Measurements from ENCODE around the gene FBXL7.

FBXL7 gene

DNA sequence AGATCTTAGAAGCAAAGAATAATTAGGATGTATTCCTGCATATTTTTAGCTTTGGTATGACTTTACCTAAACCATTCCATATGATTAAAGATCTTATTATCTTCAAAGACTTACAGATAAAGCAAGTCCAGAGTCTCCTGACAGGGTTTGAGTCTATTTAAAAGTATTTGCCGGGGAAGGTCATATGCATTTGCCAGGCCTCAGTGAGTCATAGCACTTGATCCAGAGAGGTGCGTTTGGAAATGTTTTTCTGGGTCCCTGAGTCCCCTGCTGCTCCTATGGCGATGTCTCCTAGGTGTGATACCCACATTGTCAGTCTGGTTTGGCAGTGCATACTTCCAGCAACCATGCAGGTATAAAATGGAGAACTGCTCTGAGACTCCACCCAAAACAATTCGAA lies 217.0 kb downstream of the FBXL7 start:
- DNase-seq (ENCODE audit: low read depth) = no peak

DNA sequence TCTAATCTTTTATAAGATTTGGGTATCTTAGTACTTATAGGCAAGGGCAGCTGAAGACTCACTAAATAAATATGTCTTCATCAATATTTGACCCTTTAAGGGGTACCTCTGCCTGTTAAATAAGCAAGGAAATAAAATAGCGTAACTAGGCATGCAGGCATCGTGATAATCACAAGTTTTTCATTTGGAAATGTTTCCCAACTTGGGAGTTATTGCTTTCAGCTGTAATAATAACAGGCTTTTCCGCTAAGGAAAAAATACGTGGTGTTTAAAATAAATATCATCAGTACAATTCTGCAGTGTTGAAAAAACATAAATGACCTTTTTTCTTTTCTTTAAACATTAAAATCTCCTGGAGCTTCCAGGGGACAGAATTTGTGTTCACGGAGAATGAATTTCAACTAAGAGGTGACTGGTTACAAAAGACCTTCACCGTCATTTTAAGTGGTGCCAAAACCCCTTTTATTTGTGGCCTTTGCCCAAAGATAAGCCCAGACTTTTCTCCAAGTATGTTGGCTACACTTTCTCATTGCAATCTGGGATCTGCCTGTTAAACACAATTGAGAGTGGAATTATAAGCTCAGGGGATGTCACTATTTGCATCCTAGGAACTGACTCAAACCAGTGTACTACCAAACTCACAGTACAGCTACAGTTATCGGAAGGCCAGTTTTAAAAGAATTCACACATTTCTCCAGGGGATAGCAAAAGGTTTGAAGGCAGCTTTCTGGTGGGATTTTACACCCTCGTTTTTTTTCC lies 218.6 kb downstream of the FBXL7 start:
- no peak for DNase-seq (ENCODE audit: low read depth)

DNA sequence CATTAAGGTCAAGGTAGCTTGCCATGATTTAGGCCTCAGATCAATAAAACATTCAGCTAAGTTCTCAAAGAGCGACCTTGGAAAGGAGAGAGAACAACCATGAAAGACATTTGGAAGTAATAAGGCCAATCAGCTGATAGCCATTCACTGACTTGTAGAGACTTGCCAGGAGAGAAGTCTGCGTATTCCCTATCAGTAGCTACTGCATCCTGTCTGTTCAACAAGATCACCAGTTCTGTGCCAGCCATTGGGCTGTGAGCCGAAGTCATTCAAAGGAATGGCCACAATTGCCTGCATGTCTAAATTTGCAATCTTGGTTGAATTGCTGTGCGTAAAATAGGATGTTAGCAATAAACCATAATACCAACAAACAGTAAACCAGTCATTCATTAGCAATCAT lies 219.8 kb downstream of the FBXL7 start:
- no peak for DNase-seq (ENCODE audit: low read depth)

DNA sequence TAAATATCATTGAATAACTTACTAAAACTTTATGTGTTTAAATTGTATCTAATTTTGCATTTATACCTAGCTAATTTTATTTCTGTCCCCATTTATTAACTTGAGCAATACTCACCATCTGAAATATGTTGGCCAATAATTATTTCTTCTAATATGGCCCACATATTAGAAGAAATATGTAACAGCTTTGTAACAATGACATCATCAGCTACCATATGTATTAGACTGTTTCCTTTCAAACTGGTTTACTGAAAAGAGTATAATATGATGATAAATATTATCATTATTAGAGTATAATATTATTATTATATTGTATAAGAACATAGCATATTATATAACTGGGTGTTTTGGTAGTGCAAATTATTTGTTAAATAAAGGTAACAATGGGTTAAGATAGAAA lies 220.5 kb downstream of the FBXL7 start:
- no peak for DNase-seq (ENCODE audit: low read depth)

DNA sequence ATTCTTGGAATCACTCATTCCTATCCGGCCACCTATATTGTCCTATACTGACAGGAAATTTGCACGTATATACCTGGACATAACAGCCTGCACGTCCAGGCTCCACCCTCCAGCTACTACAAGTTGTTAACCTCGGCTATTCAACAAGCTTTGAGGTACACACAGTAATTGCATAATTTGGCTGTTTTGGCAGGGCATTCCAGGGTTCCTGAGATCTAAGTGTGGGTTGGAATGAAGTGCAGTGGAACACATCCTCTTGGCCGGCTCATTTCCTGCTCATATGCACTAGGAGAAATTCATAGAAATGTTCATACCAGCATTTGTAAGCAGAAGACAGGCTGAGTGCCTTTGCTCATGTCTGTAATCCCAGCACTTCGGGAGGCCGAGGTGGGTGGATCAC lies 222.3 kb downstream of the FBXL7 start:
- no peak for DNase-seq (ENCODE audit: low read depth)

DNA sequence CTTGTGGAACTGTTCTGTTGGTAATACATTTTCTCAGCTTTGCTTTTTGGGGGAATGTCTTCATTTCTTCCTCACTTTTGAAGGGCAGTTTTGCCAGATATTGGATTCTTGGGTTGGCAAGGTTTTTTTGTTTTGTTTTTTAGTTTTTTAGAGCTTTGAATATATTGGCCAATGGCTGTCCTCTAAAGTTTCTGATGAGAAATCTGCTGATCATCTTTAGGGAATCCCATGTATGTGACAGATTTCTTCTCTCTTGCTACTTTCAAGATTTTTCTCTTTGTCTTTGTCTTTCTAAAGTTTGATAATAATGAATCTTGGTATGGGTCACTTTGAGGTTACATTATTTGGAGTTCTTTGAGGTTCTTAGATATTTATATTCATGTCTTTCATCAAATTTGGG lies 227.4 kb downstream of the FBXL7 start:
- DNase-seq (ENCODE audit: low read depth) = no peak

DNA sequence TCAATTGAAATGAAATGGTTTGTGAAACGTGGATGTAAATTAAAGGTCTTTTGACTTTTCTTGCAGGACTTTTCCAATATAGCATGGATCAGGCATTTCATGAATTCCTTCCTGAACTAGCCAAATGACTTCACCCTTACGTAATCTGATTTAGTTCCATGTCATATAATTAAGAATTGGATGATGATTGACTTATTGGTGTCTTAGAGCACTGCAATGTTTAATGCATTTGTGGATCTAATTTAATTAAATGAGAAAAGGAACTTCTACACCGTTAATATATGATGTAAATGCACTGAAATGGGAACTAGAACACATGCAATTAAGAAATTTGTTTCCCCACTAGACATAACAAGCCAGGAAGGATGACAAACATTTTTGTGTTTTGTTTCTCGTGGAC lies 228.8 kb downstream of the FBXL7 start:
- no peak for DNase-seq (ENCODE audit: low read depth)

DNA sequence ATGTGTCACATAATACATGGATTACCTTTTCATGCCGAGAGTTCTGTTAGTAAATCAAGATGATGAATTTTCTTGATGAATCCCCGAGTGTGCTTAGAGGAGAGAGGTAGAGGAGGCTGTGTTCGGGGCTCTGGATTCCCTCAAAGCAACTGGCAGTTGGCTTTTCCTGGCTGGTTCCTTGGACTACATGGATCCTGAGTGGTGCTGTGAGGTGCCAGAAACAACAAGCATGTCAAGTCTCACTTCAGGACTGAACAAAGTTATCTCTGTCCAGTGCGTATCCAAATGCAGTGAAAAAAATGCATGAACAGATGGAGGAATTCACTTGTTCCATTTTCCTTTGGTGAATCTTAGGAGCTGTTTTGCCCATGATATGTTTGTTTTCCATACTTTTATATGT lies 231.7 kb downstream of the FBXL7 start:
- DNase-seq (ENCODE audit: low read depth) = no peak

DNA sequence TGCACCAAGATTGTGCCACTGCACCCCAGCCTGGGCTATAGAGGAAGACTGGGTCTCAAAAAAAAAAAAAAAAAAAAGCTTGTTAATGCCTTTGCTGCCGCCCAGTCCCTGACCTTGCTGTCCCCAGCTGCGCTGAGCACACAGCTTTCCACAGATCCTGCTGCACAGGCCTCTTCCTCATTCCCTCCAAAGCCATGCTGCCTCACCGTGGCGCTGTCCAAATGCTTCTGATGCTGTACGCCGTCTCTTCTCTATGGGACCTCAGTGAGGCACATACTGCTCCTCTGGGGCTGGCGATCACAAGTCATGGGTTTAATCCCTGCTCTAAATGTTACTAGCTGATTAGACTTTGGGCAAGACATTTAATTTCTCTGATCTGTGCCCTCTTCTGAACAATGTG lies 234.1 kb downstream of the FBXL7 start:
- DNase-seq (ENCODE audit: low read depth) = no peak

DNA sequence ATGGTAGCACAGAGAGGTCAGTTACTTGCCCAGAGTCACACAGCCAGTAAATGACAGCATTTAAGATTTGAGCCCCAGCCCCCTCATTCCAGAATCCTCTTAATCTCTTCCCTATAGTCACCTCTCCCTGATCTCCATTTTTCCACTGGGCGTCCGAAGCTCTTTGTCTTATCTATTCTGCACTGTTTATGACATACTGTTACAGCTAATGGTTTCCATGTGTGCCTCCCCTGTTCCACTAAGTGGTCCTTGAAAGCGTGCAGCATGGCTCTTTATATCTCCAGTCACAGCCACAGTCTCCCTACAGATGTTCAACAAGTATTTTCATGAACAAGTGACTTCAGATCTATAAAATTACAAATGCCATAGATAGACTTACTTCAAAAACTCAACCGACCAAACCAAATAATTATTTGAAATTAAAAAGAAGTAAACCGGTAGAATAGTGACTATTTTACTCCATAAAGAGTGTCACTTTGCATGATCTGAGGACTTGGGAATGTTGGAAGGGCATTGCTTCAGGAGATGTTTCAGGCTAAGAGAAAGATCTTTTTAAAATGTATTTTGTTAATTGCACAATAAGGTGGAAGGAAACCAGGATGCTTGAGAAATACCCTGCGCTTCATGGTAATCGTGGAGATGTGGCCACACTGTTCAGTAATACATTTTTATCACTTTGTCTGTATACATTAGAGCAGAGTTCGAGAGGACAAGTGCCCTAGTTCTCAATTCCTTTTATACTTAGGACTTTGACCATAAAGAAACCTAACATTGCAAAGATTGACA lies 237.2 kb downstream of the FBXL7 start:
- DNase-seq (ENCODE audit: low read depth) = no peak

DNA sequence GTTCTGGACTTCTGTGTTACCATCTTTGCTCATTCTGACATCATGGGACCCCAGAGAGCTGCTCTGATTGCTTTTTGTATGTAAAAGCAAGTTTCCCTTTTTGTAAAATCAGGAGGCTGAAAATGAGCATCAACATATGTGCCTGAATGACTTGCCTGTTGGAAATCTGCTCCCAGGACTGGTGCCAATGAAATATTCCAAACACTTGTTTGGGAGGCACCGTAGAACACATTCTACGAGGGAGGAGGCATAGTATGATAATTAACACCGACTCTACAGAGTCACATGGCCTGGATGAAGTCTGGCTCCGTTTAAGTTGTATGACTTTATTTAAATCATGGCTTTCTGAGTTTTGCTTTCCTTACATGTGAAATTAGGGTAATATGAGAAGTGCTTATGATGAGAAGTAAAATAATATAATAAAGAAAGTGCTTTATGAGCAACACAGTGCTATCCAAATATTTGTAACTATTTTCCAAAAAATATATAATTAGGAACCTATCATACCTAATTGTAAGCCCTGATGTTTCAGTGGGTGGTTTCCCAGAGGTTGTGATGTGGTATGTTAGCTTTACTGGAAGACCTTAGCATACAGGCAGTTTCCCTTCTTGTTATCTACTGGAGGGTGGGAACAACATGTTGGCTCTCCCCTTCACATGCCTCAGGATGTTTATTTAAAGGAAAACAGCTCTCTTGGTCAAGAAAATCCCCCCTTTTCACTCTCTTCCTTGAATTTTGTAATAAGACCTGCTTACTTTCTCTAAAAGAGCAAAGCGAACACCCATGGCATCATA lies 238.1 kb downstream of the FBXL7 start:
- no peak for DNase-seq (ENCODE audit: low read depth)

DNA sequence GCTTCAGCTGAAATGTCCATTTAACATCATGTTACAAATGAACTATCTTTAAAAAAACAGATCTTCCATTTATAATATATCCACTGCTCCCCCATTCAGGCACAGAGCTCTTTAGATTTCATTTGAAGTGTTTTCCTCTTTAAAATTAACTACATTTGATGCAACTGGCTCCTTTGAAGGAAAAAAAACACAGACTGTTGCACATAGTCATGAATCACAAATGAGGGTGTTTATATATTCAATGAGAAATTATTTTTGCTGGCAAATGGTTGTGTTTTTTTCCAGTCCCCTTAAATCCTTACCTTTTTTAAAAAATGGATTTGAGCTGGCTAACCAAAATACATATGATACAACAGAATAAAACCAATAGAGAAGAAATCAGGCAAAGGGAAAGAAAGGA lies 240.4 kb downstream of the FBXL7 start:
- no peak for DNase-seq (ENCODE audit: low read depth)

DNA sequence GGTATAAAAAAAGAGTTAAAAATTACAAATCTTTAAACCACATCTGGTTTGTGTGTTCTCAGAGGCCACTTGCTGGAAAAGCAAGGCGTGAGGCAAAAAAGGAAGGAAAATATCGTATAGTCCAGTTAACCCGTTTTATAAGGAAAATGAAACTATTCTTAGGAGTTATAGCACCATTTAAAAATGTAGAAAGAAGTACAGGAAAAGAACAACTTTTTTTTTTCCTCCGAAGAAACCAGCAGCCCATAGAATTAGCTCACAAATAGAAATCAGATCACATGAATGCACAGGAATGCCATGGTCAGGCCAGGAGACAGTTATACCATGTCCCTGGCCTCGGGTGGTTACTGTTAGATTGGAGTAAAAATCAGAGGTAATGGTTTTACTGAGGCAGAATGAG lies 241.6 kb downstream of the FBXL7 start:
- no peak for DNase-seq (ENCODE audit: low read depth)

DNA sequence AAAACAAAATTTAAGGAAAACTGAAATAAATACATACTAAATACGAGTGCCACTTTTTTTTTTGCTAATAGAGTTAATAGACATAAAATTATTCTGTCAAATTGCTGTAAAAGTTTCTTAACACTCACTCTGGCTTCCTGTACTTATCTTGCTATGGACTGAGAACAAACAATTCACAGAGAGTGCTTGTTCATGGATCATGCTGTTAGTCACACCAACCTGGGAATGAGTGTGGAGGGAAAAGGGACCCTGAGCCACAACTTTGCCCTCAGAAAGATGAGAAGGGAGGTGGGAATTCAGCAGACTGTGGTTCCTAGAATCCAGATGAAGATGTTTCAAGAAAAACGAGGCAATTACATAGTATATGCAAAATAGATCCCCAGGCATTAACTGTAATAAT lies 246.9 kb downstream of the FBXL7 start:
- DNase-seq (ENCODE audit: low read depth) = no peak

DNA sequence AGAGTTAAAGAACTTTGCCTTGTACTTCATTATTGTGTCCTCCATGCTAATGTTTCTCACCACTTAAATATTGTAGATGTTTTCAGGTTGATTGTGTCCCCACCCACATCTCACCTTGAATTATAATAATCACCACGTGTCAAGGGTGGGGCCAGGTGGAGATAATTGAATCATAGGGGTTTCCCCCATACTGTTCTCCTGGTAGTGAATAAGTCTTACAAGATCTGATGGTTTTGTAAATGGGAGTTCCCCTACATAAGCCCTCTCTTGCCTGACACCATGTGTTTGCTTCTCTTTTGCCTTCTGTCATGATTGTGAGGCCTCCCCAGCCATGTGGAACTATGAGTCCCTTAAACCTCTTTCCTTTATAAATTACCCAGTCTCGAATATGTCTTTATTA lies 248.3 kb downstream of the FBXL7 start:
- DNase-seq (ENCODE audit: low read depth) = no peak

DNA sequence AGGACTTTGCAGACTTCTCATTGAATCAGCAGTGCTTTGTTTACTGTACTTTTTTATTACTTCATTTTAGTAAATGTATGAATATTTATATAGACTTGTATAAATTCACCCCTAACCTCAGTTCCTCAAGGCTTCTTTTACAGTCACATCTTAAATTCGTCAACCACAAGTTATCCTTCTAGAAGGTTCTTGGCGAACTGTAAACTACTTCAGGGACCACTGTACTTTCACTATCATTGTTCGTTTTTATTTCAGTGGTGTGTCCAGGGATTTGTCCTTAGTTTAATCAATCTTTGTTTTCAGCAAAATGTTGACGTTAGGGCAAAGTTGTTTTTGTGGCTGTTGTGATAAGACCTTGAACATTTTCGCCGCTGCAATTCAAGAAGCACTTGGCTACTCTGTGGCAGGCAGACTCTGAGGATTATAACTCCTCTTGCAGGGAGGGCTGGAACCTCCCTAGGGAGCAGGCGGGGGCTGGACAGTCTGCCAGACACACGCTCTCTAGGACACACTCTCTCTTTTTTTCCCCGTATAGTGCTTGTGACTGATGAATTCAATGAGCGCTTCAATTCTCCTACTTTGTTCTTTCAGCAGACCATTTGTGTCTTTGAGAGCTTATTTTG lies 252.8 kb downstream of the FBXL7 start:
- no peak for DNase-seq (ENCODE audit: low read depth)

DNA sequence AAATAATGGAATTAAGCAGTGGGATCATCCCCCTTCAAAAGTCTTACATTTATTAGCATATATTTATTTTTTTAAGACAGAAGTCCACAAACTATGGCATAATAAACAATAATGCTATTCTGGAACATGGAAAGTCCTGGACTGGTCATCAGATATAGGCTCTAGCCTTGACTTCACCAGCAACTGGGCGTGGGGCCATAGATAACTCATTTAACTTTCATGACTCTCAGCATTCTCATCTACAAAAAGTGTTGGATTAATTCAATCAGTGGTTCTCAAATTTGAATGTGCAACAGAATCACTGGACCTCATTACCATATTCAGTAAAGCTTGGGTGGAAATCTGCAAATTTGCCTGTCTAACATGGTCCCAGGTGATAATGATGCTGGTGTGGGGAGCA lies 253.8 kb downstream of the FBXL7 start:
- no peak for DNase-seq (ENCODE audit: low read depth)

DNA sequence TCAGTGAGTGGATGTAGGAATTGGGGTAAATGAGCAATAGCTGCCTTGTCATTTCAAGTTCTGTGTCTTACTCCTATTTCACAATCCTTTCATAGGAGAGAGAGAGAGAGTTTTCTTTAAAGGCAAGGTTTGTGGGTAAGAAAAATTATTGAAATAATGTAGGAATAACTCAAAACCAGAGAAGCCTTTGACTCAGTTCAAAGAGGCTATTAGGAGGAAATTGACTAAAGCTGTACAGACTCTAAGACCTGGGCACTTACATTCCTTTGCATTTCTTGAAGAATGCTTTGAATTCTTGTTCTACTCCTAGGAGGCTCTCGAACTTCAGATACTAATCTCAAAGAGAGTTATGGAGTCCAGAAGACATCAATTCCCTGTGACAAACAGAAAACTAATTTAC lies 257.1 kb downstream of the FBXL7 start:
- peak; percentile 52 for DNase-seq (ENCODE audit: low read depth)

DNA sequence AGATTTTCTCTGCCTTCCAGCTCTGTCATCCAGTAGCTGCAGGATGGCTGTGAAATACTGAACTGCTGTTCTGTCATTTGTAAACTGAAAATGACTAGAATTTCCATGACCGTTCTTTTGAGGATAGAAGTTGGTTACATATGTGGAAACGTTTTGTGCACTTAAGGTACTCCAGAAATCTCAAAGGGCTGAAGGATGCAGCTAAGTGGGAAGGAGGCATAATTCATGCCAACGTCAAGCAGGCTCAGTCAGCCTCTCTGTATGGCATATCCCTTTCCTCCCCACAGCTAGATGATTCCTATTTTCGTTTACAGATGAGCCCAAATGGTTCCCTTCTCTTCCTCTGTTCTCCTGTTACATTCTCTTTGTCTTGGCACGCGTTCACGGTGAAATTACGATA lies 257.6 kb downstream of the FBXL7 start:
- no peak for DNase-seq (ENCODE audit: low read depth)

DNA sequence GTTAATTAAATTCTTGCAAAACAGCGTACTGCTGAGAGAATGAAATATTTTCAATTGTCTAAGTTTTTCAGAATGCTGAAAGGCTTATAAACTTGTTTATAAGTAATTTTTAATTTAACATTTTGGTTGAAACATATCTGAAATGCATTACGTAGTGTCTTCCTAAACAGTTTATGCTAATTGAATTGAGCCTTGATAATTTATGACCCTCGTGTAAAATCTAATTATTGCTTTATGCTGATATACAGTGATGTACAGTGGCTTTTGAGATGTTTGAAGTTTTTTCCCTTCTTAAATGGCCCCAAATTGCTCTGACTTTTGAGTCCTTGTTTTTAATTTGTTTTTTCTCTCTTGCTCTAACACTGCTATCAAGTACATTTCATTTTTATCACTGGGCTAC lies 262.7 kb downstream of the FBXL7 start:
- no peak for DNase-seq (ENCODE audit: low read depth)

DNA sequence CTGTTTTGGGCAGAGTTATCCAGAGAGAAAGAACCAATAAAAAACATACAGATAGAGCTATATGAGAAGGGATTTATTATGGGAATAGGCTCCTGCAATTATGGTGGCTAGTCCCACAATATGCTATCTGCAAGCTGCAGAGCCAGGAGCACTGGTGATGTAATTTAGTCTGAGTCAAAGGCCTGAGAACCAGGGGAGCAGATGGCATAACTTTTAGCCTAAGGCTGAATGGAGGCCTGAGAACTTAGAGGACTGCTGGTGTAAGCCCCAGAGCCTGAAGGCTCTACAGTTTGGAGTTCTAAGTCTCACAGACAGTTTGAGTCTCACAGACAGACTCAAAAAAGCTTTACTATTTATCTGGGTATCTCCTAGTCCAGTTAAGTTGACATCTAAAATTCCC lies 263.8 kb downstream of the FBXL7 start:
- no peak for DNase-seq (ENCODE audit: low read depth)

DNA sequence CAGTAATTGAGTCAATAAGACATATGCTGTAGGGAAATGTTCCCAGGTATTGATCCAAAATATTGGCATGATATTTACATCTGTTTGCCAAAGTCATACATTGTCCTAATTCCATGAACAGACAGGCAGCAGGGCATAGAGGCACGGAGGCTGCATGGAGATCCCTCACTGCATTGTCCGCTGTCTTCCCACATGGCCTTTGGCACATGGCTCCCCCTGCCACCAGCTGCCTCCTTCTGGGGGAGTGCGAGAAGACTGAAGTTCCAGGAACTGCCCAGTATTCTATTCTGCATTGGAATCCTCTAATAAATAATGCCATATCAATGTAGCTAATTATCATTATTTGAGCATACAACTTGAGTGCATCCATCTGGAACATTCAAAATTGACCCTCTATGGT lies 269.0 kb downstream of the FBXL7 start:
- no peak for DNase-seq (ENCODE audit: low read depth)

DNA sequence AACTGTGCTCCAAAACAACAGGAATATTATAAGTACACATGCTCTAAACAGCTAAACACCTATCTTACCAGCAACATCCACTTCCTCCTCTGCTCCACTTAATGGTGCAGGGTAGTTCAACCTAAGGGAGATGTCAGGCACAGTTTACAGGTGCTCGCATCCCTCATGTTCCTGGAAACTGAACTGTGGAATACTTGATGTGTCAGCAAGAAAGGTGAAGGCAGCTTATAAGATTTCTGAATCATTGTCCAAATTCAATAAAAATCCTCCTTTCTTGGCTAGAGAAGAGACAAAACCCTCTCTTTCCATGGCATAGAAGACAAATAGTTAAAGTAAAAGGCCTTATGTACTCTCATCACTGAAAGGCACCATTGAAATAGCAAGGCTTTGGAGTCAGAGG lies 272.2 kb downstream of the FBXL7 start:
- no peak for DNase-seq (ENCODE audit: low read depth)
